Stimulated activated CD4-positive, alpha-beta T cell treated with anti-CD3 and anti-CD28 coated beads, Interleukin-15, amount 100 ng/mL, for 48 hours (primary cell): Measurements from ENCODE around the gene MACROD2.

Source experiments
- DNase-seq, 2 donors: peaks; one replicate each; pipeline ENCODE4 v3.0.0-alpha.2; 2020; ENCODE audit warnings: low read depth in 2 of 2

MACROD2 gene

GRCh38 chr20:14709439-14709838 is 714.1 kb downstream of the MACROD2 start:
- no peak for DNase-seq

GRCh38 chr20:14710951-14711350 is 715.6 kb downstream of the MACROD2 start:
- DNase-seq: no peak

GRCh38 chr20:14711652-14712051 is 716.3 kb downstream of the MACROD2 start:
- DNase-seq: no peak

GRCh38 chr20:14712302-14712739 is 717.0 kb downstream of the MACROD2 start:
- DNase-seq: no peak

- no peak for DNase-seq
These were observed 720.1 kb downstream of the MACROD2 start for GRCh38 chr20:14715400-14715799.

- DNase-seq: no peak
These were observed 721.1 kb downstream of the MACROD2 start for GRCh38 chr20:14716351-14716801.

GRCh38 chr20:14717134-14717999 is 722.1 kb downstream of the MACROD2 start:
- no peak for DNase-seq

GRCh38 chr20:14720251-14720650 is 724.9 kb downstream of the MACROD2 start:
- no peak for DNase-seq

GRCh38 chr20:14721926-14722452 is 726.7 kb downstream of the MACROD2 start:
- no peak for DNase-seq

GRCh38 chr20:14723614-14724013 is 728.3 kb downstream of the MACROD2 start:
- no peak for DNase-seq

- no peak for DNase-seq
These were observed 728.7 kb downstream of the MACROD2 start for GRCh38 chr20:14724036-14724435.

- DNase-seq: no peak
These were observed 729.2 kb downstream of the MACROD2 start for GRCh38 chr20:14724468-14724867.

GRCh38 chr20:14726591-14726990 is 731.3 kb downstream of the MACROD2 start:
- DNase-seq: no peak

GRCh38 chr20:14727485-14728150 is 732.3 kb downstream of the MACROD2 start:
- DNase-seq: no peak

GRCh38 chr20:14729390-14729789 is 734.1 kb downstream of the MACROD2 start:
- no peak for DNase-seq

- DNase-seq: no peak
These were observed 737.0 kb downstream of the MACROD2 start for GRCh38 chr20:14732343-14732742.

- DNase-seq: no peak
These were observed 737.7 kb downstream of the MACROD2 start for GRCh38 chr20:14732996-14733395.

GRCh38 chr20:14740380-14740779 is 745.1 kb downstream of the MACROD2 start:
- no peak for DNase-seq

GRCh38 chr20:14741616-14742015 is 746.3 kb downstream of the MACROD2 start:
- DNase-seq: no peak

- DNase-seq: no peak
These were observed 749.4 kb downstream of the MACROD2 start for GRCh38 chr20:14744723-14745122.

GRCh38 chr20:14745830-14746229 is 750.5 kb downstream of the MACROD2 start:
- no peak for DNase-seq

GRCh38 chr20:14751191-14751590 is 755.9 kb downstream of the MACROD2 start:
- no peak for DNase-seq

- DNase-seq: no peak
These were observed 762.4 kb downstream of the MACROD2 start for GRCh38 chr20:14757728-14758127.
